Vagina (tissue), 2 donors: ENCODE measurements around the gene CDX1. TPM values are rescaled to one million over a fixed set of nuclear protein-coding genes. Genes with fewer than 3 reads are reported as not detected.

Experiments
- DNase-seq, 2 donors: peaks; one replicate each; pipeline ENCODE4 v3.0.0-alpha.2; 2017; ENCODE audit errors: extremely low spot score in 2 of 2
- H3K27ac ChIP-seq: fragments of 200-600 bp; sonication (generic); one replicate; pipeline ENCODE4 v1.5.1; 2019
- H3K27me3 ChIP-seq: fragments of 200-600 bp; sonication (generic); one replicate; pipeline ENCODE4 v1.5.1; 2019
- H3K36me3 ChIP-seq, 2 donors: fragments of 200-600 bp; sonication (generic); one replicate each; pipeline ENCODE4 v1.5.1; 2017 to 2019
- H3K4me1 ChIP-seq: fragments of 200-600 bp; sonication (generic); one replicate; pipeline ENCODE4 v1.5.1; 2019
- H3K4me3 ChIP-seq, 2 donors: fragments of 200-600 bp; sonication (generic); 1 replicate in 1 of 2; 2 replicates in 1 of 2; pipeline ENCODE4 v1.5.1; 2016 to 2019
- H3K9me3 ChIP-seq: fragments of 200-600 bp; sonication (generic); one replicate; pipeline ENCODE4 v1.5.1; 2019
- POLR2A ChIP-seq, 2 donors: fragments of 450-650 bp; IDR thresholded peaks; one replicate each; pipeline ENCODE4 v1.6.1; 2017; ENCODE audit warnings: antibody characterized with exemption in 2 of 2, mild to moderate bottlenecking in 2 of 2, moderate library complexity in 2 of 2
- POLR2AphosphoS5 ChIP-seq, 2 donors: sonication (generic); formaldehyde crosslinking; IDR thresholded peaks; one replicate each; pipeline ENCODE4 v1.9.0; 2017; ENCODE audit warnings: antibody characterized with exemption in 2 of 2, mild to moderate bottlenecking in 2 of 2, low read depth in 1 of 2; ENCODE audit not compliant: insufficient read depth in 1 of 2
- intact Hi-C: fragments of 100-400 bp; cut with DNase I; formaldehyde crosslinking; loops from one replicate; pipeline ENCODE4 v1.15.1; 2023
- total RNA-seq: library from RNA; depleted of rRNA; stranded (reverse); fragments of >200 nt; gene quantifications from one replicate; pipeline ENCODE4 v1.2.3, GENCODE V29; 2016
- TF ChIP-seq, protein P1 (sequence below), 3 experiments: fragments of 450-650 bp in 2 of 3; fragments of 200-600 bp in 1 of 3; sonication (generic) in 1 of 3; IDR thresholded peaks; one replicate each; pipeline ENCODE4 v1.5.1; 2017 to 2019; ENCODE audit warnings: antibody characterized with exemption in 3 of 3, mild to moderate bottlenecking in 2 of 3, moderate library complexity in 2 of 3

Gene CDX1
- total RNA-seq, 1 donor from 2014 or later = not detected

DNA sequence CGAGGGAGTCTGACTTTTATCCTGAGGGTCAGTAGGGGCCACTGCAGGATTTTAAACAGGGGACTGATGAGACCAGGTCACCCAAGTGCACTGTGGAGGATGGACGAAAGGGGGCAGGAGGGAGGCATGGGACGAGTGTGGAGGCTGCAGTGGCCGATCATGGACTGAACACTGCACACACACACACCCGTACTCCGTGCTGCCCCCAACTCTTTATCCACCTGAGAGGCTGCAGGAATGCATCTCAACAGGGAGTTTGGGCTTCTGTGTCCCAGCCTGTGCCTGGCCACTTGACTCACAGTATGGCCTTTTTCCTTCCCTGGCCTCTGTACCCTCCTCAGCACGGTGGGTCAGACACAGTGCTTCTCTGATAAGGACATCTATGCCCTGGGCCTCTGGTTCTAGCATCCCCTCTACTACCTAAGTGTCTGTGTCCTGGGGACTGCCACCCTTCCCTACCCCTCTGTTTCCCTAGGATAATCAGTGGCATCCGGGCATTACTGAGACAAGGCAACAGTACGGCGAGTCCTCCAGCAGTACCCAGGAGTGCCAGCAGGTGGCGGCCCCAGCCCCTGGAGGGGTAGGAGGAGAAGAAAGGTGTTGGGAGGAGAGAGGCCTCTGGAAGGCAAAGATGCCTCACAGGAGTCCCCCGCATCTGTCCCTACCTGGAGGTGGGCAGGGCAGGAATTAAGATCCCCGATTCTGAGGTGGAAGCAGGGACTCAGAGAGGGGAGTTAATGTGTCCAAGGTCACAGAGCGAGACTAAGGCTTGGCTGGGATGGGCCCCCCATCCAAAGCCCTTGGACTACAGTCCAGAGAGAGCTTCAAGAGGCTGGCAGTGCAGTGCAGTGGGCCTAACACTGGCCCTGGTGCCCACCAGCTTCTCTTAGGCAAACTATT lies 5.1 kb upstream of the CDX1 start:
- no peaks in the 10 kb centered on the region for H3K36me3 ChIP-seq
- H3K27me3 ChIP-seq = no peaks in the 10 kb centered on the region
- H3K4me1 ChIP-seq = peaks cover 86% of the 10 kb centered on the region
- no peaks in the 10 kb centered on the region for H3K9me3 ChIP-seq
- peak overlapping the region; percentile 83 for H3K27ac ChIP-seq
- TF ChIP-seq, protein P1, sequence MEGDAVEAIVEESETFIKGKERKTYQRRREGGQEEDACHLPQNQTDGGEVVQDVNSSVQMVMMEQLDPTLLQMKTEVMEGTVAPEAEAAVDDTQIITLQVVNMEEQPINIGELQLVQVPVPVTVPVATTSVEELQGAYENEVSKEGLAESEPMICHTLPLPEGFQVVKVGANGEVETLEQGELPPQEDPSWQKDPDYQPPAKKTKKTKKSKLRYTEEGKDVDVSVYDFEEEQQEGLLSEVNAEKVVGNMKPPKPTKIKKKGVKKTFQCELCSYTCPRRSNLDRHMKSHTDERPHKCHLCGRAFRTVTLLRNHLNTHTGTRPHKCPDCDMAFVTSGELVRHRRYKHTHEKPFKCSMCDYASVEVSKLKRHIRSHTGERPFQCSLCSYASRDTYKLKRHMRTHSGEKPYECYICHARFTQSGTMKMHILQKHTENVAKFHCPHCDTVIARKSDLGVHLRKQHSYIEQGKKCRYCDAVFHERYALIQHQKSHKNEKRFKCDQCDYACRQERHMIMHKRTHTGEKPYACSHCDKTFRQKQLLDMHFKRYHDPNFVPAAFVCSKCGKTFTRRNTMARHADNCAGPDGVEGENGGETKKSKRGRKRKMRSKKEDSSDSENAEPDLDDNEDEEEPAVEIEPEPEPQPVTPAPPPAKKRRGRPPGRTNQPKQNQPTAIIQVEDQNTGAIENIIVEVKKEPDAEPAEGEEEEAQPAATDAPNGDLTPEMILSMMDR (IDR thresholded peaks at IDR 0.05) = peak; percentile 67 to 97 (median 91)
- no peak for TF ChIP-seq POLR2A (IDR thresholded peaks at IDR 0.05)
- no peak for DNase-seq
- intact Hi-C loops = loop anchor here (5.0 kb wide), 1 partner anchor 56 kb away; no protein-coding TSS in a partner anchor
- no peak overlapping the region for H3K4me3 ChIP-seq

DNA sequence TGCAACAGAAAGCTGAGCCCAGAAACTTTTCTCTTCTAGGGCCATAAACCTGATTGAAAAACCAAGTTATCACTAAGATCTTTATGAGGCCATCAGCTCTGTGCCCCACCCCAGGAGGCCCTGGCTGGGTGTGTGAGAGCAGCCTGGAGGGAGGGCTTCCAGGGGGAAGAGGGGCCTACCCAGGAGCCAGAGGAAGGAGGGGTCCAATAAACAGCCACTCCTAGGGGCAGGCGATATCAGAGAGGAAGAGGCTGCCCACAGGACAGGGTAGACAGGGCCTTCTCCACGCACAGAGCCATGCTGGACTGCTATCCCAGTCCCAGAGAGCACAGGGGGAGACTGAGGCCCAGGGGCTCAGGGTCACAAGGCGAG lies 4.5 kb upstream of the CDX1 start:
- peaks cover 79% of the 10 kb centered on the region for H3K4me1 ChIP-seq
- intact Hi-C loops = loop anchor here (5.0 kb wide), 1 partner anchor 55 kb away; no protein-coding TSS in a partner anchor
- no peak for DNase-seq
- H3K4me3 ChIP-seq = no peak overlapping the region
- TF ChIP-seq POLR2AphosphoS5 (IDR thresholded peaks at IDR 0.05; ENCODE audit: insufficient read depth in 1 of 2, low read depth in 1 of 2) = no peak
- TF ChIP-seq, protein P1 (IDR thresholded peaks at IDR 0.05) = no peak
- no peak for TF ChIP-seq POLR2A (IDR thresholded peaks at IDR 0.05)
- H3K36me3 ChIP-seq = no peaks in the 10 kb centered on the region
- peak overlapping the region; percentile 83 for H3K27ac ChIP-seq
- no peaks in the 10 kb centered on the region for H3K9me3 ChIP-seq
- H3K27me3 ChIP-seq = no peaks in the 10 kb centered on the region

DNA sequence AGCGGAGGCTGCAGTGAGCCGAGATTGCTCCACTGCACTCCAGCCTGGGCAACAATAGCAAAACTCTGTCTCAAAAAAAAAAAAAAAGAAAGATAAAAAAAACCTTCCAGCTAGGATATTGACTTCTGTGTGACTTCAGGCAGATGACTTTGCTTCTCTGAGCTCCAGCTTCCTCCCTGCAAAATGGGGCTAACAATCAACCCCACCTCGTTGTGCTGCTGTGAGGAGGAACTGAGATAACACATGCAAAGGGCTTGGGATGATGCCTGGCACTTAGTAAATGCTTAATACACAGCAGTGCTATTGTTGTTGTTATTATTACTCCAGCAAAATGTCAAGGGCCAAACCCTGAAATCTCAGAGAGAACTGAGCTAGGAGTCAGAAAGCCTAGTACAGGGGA lies 3.5 kb upstream of the CDX1 start:
- DNase-seq = no peak
- H3K4me1 ChIP-seq = peaks cover 71% of the 10 kb centered on the region
- no peak overlapping the region for H3K4me3 ChIP-seq
- H3K27me3 ChIP-seq = no peaks in the 10 kb centered on the region
- H3K9me3 ChIP-seq = no peaks in the 10 kb centered on the region
- intact Hi-C loops = loop anchor here (5.0 kb wide), 1 partner anchor 54 kb away; no protein-coding TSS in a partner anchor
- TF ChIP-seq POLR2AphosphoS5 (IDR thresholded peaks at IDR 0.05; ENCODE audit: insufficient read depth in 1 of 2, low read depth in 1 of 2) (no peak), POLR2A (IDR thresholded peaks at IDR 0.05) (no peak)
- TF ChIP-seq, protein P1 (IDR thresholded peaks at IDR 0.05) = no peak
- no peaks in the 10 kb centered on the region for H3K36me3 ChIP-seq
- H3K27ac ChIP-seq = peak overlapping the region; percentile 83

DNA sequence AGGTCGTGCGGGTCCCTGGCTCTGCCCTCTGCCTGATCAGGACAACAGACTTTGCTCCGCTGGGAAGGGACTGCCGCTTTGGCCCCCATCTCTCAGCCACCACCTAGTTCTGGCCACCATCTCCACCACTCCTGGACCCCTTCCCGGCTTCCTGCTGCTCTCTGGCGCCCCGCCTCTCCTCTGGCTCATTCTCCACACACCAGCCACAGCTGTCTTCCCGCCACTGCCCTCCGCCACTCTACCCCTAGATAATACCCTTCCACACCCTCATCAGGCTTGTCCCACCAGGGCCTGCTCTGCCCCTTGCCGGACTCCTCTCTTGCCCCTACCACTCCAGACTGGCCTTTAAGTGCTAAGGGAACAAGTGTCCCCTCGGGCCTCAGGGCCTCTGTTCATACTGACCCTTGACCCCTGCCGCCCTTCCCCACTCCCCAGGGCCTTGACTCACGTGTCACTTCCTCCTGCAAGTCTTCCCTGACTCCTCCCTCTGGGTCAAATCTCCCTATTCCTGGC lies 3.0 kb upstream of the CDX1 start:
- no peak for DNase-seq
- Histone ChIP-seq H3K4me1 (peaks cover 65% of the 10 kb centered on the region), H3K36me3 (no peaks in the 10 kb centered on the region), H3K9me3 (no peaks in the 10 kb centered on the region), H3K27ac (peak overlapping the region; percentile 83), H3K27me3 (no peaks in the 10 kb centered on the region), H3K4me3 (no peak overlapping the region)
- TF ChIP-seq POLR2AphosphoS5 (IDR thresholded peaks at IDR 0.05; ENCODE audit: insufficient read depth in 1 of 2, low read depth in 1 of 2) (peak in 1 of 2 donors; percentile 19), POLR2A (IDR thresholded peaks at IDR 0.05) (no peak)
- intact Hi-C loops = loop anchor here (5.0 kb wide), 1 partner anchor 54 kb away; no protein-coding TSS in a partner anchor

DNA sequence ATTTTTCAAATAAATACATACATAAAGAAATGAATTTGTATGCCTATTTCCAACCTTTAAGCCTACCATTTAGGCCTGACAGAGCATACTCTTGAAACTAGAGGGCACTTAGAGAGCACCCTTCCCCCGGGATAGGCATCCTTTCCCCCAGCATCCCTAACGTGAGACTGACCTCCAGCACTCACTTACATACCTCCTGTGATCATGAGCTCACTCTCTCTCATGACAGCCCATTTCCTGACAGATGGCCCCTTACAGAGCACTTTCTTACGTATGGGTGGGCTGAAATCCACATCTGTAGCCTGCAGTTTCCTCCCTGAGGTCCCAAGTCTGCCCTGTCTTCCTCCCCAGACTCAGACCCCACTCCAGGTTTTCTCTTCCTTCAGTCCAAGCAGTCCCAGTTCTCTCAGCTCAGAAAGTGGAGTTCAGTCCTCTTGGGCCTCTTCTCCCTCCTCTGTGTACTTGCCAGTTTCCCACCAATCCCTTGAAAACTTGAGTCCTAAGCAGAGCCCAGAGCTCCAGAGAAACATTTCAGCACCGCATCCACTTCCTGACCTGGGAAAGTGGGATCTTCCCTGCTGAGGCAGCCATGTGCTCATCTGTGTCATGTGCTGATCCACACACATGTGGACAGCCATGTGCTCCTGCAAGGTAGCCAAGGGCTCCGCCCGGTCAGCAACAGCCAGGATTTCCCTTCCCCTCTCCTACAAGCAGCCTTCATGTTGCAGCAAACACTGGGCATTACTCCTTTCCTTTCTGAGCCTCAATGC lies 2.2 kb upstream of the CDX1 start:
- Histone ChIP-seq H3K4me1 (peaks cover 57% of the 10 kb centered on the region), H3K27me3 (no peaks in the 10 kb centered on the region), H3K36me3 (no peaks in the 10 kb centered on the region), H3K4me3 (no peak overlapping the region), H3K9me3 (no peaks in the 10 kb centered on the region), H3K27ac (peak overlapping the region; percentile 83)
- no peak for DNase-seq
- intact Hi-C loops = loop anchor here (5.0 kb wide), 1 partner anchor 53 kb away; no protein-coding TSS in a partner anchor
- peak; percentile 66 to 74 for TF ChIP-seq POLR2AphosphoS5 (IDR thresholded peaks at IDR 0.05; ENCODE audit: insufficient read depth in 1 of 2, low read depth in 1 of 2)
- TF ChIP-seq, protein P1 (IDR thresholded peaks at IDR 0.05) = no peak
